Astrocyte of the spinal cord (primary cell): ENCODE results near the gene DENND6B.

ENCODE experiments used
- DNase-seq: peaks from one replicate; pipeline ENCODE4 v3.0.0; 2011; ENCODE audit warnings: low read depth, low spot score
- H3K4me3 ChIP-seq: 2 replicates; pipeline ENCODE4 v1.5.1; 2011; ENCODE audit warnings: low read depth, mild to moderate bottlenecking, low read length, moderate library complexity
- in situ Hi-C: cut with HindIII; loops from 2 replicates; pipeline ENCODE4 v1.10.0; 2017; ENCODE audit warnings: low sequenced_read_pairs
- TF ChIP-seq, protein P1 (sequence below): IDR thresholded peaks from 2 replicates; pipeline ENCODE4 v1.5.1; 2012; ENCODE audit warnings: low read depth, mild to moderate bottlenecking, low read length, inconsistent platforms

DENND6B gene

DNA sequence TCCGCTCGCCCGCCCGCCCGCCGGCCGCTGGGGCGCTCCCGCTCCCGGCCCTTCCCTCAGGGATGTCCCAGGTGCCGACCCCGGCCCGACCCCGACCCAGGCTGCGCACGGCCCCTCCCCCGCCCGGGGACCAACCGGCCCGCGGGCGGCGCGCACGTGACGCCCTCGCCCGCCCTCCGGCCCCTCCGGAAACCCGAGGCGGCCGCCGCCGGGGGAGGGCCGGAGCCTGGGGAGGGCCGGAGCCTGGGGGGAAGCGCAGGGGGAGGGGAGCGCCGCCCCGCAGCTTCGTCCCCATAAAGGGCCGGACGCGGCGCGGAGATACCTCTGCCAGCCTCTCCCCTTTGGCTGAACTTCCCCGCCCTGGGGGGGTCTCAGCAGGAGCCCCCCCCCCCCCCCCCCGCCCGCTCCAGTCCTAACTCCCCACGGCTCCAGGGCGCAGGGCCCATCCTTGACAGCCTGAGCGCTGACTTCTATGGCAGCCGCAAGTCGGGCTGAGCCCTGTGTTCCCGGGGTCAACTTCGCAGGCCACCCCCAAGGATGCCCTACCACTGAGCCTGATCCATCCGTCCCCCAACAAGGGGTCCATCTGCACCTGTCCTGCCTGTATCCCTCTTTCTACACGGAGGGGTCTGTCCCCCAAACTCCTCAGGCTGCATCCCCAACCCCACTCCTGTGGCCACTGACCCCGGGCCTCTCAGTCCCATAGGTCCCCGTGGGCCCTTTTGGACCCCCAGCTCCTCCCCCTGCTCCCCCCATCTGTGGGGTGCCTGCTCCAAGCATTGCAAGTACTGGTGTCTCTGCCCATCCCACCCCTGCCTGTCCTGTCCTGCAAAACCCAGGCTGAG is 65.0 kb downstream of the DENND6B start, which contains the start of gene MAPK12:
Gene MAPK12, minus strand, starts transcription at position 69 of the 845 bp plus-strand sequence. CDS start 174 bp downstream, outside the sequence.
- in situ Hi-C loops: no loop called here
- peak within 1 kb of the TSS; percentile 63 for H3K4me3 ChIP-seq
- DNase-seq: no peak
- TF ChIP-seq, protein P1, sequence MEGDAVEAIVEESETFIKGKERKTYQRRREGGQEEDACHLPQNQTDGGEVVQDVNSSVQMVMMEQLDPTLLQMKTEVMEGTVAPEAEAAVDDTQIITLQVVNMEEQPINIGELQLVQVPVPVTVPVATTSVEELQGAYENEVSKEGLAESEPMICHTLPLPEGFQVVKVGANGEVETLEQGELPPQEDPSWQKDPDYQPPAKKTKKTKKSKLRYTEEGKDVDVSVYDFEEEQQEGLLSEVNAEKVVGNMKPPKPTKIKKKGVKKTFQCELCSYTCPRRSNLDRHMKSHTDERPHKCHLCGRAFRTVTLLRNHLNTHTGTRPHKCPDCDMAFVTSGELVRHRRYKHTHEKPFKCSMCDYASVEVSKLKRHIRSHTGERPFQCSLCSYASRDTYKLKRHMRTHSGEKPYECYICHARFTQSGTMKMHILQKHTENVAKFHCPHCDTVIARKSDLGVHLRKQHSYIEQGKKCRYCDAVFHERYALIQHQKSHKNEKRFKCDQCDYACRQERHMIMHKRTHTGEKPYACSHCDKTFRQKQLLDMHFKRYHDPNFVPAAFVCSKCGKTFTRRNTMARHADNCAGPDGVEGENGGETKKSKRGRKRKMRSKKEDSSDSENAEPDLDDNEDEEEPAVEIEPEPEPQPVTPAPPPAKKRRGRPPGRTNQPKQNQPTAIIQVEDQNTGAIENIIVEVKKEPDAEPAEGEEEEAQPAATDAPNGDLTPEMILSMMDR: no peak

DNA sequence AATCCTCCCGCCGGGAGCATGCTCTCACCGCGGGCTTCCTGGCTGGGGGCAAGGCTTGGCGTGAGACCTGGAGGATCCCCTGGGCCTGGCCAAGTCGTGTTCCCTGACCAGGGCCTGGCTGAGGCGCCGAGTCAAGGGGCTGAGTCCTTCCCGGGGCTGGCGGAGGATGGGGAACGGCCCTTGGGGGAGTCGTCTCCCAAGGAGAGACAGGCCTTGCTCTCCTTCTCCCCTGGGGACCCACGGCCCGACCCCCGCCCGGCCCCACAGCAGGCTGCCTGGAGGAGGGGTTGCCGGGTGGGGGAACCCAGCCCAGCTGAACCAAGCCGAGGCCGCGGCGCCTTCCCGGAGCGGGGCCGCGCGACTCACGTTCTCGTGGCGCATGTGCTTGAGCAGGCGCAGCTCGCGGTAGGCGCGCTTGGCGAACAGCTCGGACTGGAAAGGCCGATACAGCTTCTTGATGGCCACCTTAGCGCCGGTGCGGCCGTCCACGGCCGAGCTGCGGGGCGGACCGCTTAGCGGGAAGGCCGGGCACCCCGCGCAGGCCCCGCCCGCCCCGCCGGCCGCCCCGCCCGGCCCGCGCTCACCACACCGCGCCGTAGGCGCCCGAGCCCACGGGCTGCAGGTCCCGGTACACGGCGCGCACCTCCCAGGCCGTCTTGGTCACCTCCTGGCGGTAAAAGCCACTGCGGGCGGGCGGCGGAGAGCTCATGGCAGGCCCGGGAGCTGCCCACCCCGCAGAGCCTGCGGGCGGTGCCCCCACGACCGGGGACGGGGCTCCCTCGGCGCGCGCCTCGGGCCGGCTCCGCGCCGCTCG is 65.8 kb downstream of the DENND6B start:
- TF ChIP-seq, protein P1: no peak
- peak; percentile 66 for DNase-seq
- peak overlapping the region; percentile 63 for H3K4me3 ChIP-seq
- in situ Hi-C loops: no loop called here

DNA sequence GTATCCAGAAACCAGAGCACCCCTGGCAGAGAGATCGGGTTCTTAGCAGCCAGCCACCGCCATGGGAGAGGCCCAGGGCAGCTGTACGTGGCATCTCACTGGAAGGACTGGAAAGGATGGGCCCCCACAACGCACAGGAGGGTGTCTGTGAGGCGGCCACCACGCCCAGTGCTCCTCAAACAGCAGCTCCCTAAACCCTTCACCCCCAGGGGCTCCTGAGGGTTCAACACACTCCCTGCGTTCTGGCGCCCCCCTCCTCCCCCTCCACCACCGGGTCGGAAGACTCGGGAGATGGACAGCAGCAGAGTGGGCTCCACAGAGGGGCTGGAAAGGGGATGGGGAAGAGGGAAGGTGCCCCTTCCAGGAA is 66.4 kb downstream of the DENND6B start:
- in situ Hi-C loops: no loop called here
- peak overlapping the region; percentile 63 for H3K4me3 ChIP-seq
- TF ChIP-seq, protein P1: no peak
- no peak for DNase-seq

DNA sequence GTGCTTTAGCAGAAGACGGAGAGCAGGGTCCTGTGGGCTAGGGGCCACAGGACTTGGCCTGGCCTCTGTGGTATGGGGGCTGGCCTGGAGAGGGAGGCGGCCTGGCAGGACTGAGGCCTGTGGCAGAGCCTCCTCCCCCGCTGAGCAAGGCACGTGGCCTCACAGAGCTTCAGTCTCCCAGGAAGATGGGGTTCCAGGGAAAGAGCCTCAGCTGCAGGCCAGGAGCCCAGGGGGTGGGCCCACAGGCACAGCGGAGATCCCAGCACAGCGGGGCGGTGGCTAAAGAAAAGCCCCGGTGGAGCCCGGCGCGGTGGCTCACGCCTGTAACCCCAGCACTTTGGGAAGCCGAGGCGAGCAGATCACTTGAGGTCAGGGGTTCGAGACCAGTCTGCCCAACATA is 67.5 kb downstream of the DENND6B start:
- in situ Hi-C loops: no loop called here
- DNase-seq: no peak
- H3K4me3 ChIP-seq: no peak overlapping the region
- TF ChIP-seq, protein P1: no peak
